H9 (cell line): Measurements from ENCODE around the gene PAM. TPM values are rescaled to one million over a fixed set of nuclear protein-coding genes. Genes with fewer than 3 reads are reported as not detected.
"Not testable (repeated sequence)": the region's sequence is repeated elsewhere in the genome, so short reads cannot be mapped to it uniquely, and the experiment has no call there.

ENCODE experiments used
- DNase-seq: peaks from one replicate; pipeline ENCODE4 v3.0.0-alpha.2; 2017
- H2AFZ ChIP-seq: one replicate; pipeline ENCODE4 v1.6.1; 2013; ENCODE audit warnings: mild to moderate bottlenecking, low read length, control low read depth, moderate library complexity
- H2AK5ac ChIP-seq: 2 replicates; pipeline ENCODE4 v1.6.1; 2013; ENCODE audit warnings: low read length, control low read depth, mixed read lengths; ENCODE audit not compliant: insufficient read length
- H2BK120ac ChIP-seq: one replicate; pipeline ENCODE4 v1.6.1; 2013; ENCODE audit warnings: low read depth, mild to moderate bottlenecking, low read length, control low read depth, inconsistent platforms; ENCODE audit not compliant: poor library complexity, severe bottlenecking
- H2BK12ac ChIP-seq: 2 replicates; pipeline ENCODE4 v1.6.1; 2013; ENCODE audit warnings: low read length, control low read depth, mixed read lengths, low read depth; ENCODE audit not compliant: insufficient read length
- H2BK15ac ChIP-seq: 2 replicates; pipeline ENCODE4 v1.6.1; 2013; ENCODE audit warnings: low read depth, low read length, control low read depth
- H2BK20ac ChIP-seq: one replicate; pipeline ENCODE4 v1.6.1; 2013; ENCODE audit warnings: low read depth, mild to moderate bottlenecking, low read length, control low read depth, inconsistent platforms; ENCODE audit not compliant: poor library complexity, severe bottlenecking
- H2BK5ac ChIP-seq: 2 replicates; pipeline ENCODE4 v1.6.1; 2013; ENCODE audit warnings: low read length, control low read depth, mixed read lengths; ENCODE audit not compliant: insufficient read length
- H3K14ac ChIP-seq: 2 replicates; pipeline ENCODE4 v1.6.1; 2013; ENCODE audit warnings: low read length, control low read depth; ENCODE audit not compliant: insufficient read depth
- H3K18ac ChIP-seq: 2 replicates; pipeline ENCODE4 v1.6.1; 2013; ENCODE audit warnings: low read depth, mild to moderate bottlenecking, mixed read lengths, low read length, control low read depth; ENCODE audit not compliant: insufficient read length
- H3K23ac ChIP-seq: 2 replicates; pipeline ENCODE4 v1.6.1; 2013; ENCODE audit warnings: low read length, control low read depth, mixed read lengths, low read depth; ENCODE audit not compliant: insufficient read length
- H3K23me2 ChIP-seq: 2 replicates; pipeline ENCODE4 v1.6.1; 2013; ENCODE audit warnings: low read depth, mild to moderate bottlenecking, mixed read lengths, low read length, control low read depth; ENCODE audit not compliant: insufficient read length, poor library complexity, severe bottlenecking
- H3K27ac ChIP-seq: 2 replicates; pipeline ENCODE4 v1.5.1; 2013; ENCODE audit warnings: low read length, control low read depth, mixed read lengths, low read depth; ENCODE audit not compliant: insufficient read length
- H3K27me3 ChIP-seq: 2 replicates; pipeline ENCODE4 v1.6.1; 2013; ENCODE audit warnings: low read length, control low read depth, inconsistent platforms; ENCODE audit not compliant: insufficient read depth
- H3K4ac ChIP-seq: 2 replicates; pipeline ENCODE4 v1.6.1; 2013; ENCODE audit warnings: low read depth, mild to moderate bottlenecking, control low read depth, inconsistent platforms, low read length, moderate library complexity
- H3K4me1 ChIP-seq: 2 replicates; pipeline ENCODE4 v1.6.1; 2013; ENCODE audit warnings: low read length, control low read depth, inconsistent platforms; ENCODE audit not compliant: insufficient read depth
- H3K4me2 ChIP-seq: 2 replicates; pipeline ENCODE4 v1.6.1; 2013; ENCODE audit warnings: low read length, control low read depth, mixed read lengths; ENCODE audit not compliant: insufficient read length, insufficient read depth
- H3K56ac ChIP-seq: 2 replicates; pipeline ENCODE4 v1.6.1; 2013; ENCODE audit warnings: low read depth, mild to moderate bottlenecking, mixed read lengths, low read length, control low read depth; ENCODE audit not compliant: insufficient read length
- H3K79me1 ChIP-seq: 2 replicates; pipeline ENCODE4 v1.6.1; 2013; ENCODE audit warnings: low read depth, mild to moderate bottlenecking, moderate library complexity, low read length, control low read depth, inconsistent platforms; ENCODE audit not compliant: insufficient read depth, poor library complexity, severe bottlenecking
- H3K79me2 ChIP-seq: 2 replicates; pipeline ENCODE4 v1.6.1; 2013; ENCODE audit warnings: low read length, control low read depth, inconsistent platforms; ENCODE audit not compliant: insufficient read depth
- H3K9ac ChIP-seq: 2 replicates; pipeline ENCODE4 v1.6.1; 2013; ENCODE audit warnings: low read length, control low read depth, mixed read lengths; ENCODE audit not compliant: insufficient read length; ENCODE audit errors: extremely low read depth
- H3K9me3 ChIP-seq: one replicate; pipeline ENCODE4 v1.6.1; 2013; ENCODE audit warnings: low read depth, low read length, inconsistent platforms; ENCODE audit not compliant: control insufficient read depth
- H3T11ph ChIP-seq: one replicate; pipeline ENCODE4 v1.6.1; 2013; ENCODE audit warnings: mild to moderate bottlenecking, low read length, control low read depth, inconsistent platforms
- H4K20me1 ChIP-seq: one replicate; pipeline ENCODE4 v1.6.1; 2013; ENCODE audit not compliant: control insufficient read depth, insufficient read length, insufficient read depth
- H4K5ac ChIP-seq: 2 replicates; pipeline ENCODE4 v1.6.1; 2013; ENCODE audit warnings: low read depth, mild to moderate bottlenecking, mixed read lengths, low read length, control low read depth; ENCODE audit not compliant: insufficient read length
- H4K8ac ChIP-seq: replicated peaks from 2 replicates; pipeline ENCODE4 v1.6.1; 2013; ENCODE audit warnings: low read length, control low read depth, mixed read lengths, low read depth; ENCODE audit not compliant: insufficient read length
- H4K91ac ChIP-seq: 2 replicates; pipeline ENCODE4 v1.6.1; 2013; ENCODE audit warnings: low read depth, mild to moderate bottlenecking, moderate library complexity, mixed read lengths, low read length, control low read depth; ENCODE audit not compliant: insufficient read length
- H3K27ac Mint-ChIP-seq, 3 experiments: 2 replicates in 2 of 3; 3 replicates in 1 of 3; pipeline ENCODE4 v1.8.0; 2020 to 2021; ENCODE audit warnings: mixed read lengths in 3 of 3, mild to moderate bottlenecking in 1 of 3, moderate library complexity in 1 of 3
- H3K27me3 Mint-ChIP-seq: 2 replicates; pipeline ENCODE4 v1.8.0; 2021; ENCODE audit warnings: low read depth, mild to moderate bottlenecking, moderate library complexity, mixed read lengths
- H3K36me3 Mint-ChIP-seq, 3 experiments: 2 replicates in 2 of 3; 3 replicates in 1 of 3; pipeline ENCODE4 v1.8.0; 2020 to 2021; ENCODE audit warnings: low read depth in 3 of 3, mixed read lengths in 3 of 3; ENCODE audit not compliant: insufficient read depth in 1 of 3
- H3K4me1 Mint-ChIP-seq, 2 experiments: 2 replicates each; pipeline ENCODE4 v1.8.0; 2020; ENCODE audit warnings: mixed read lengths in 2 of 2
- H3K4me3 Mint-ChIP-seq, 2 experiments: 2 replicates in 1 of 2; 3 replicates in 1 of 2; pipeline ENCODE4 v1.8.0; 2020 to 2021; ENCODE audit warnings: mild to moderate bottlenecking in 2 of 2, mixed read lengths in 2 of 2, moderate library complexity in 1 of 2
- H3K9me3 Mint-ChIP-seq, 2 experiments: 2 replicates in 1 of 2; 3 replicates in 1 of 2; pipeline ENCODE4 v1.8.0; 2020; ENCODE audit warnings: mild to moderate bottlenecking in 2 of 2, mixed read lengths in 2 of 2, moderate library complexity in 1 of 2
- CTCF ChIP-seq: fragments of 200-600 bp; sonication (generic); conservative IDR thresholded peaks from 3 replicates; pipeline ENCODE4 v1.8.0; 2021; ENCODE audit warnings: antibody characterized with exemption, mild to moderate bottlenecking
- WGBS: extraction: QIAGEN DNeasy Blood & Tissue Kit; methylation state at CpG from one replicate; pipeline ENCODE4 v1.1.7; 2013; ENCODE audit warnings: missing lambda C conversion rate, low lambda C conversion rate, mixed read lengths; ENCODE audit not compliant: insufficient read length; ENCODE audit errors: extremely low coverage; 5-methylcytosine and 5-hydroxymethylcytosine counted together
- total RNA-seq: library from RNA; stranded (reverse); gene quantifications from 2 replicates; pipeline ENCODE4 v1.2.1, GENCODE V29; 2021

The PAM gene
- total RNA-seq, 1 experiment from 2014 or later, result 31.5 TPM

DNA sequence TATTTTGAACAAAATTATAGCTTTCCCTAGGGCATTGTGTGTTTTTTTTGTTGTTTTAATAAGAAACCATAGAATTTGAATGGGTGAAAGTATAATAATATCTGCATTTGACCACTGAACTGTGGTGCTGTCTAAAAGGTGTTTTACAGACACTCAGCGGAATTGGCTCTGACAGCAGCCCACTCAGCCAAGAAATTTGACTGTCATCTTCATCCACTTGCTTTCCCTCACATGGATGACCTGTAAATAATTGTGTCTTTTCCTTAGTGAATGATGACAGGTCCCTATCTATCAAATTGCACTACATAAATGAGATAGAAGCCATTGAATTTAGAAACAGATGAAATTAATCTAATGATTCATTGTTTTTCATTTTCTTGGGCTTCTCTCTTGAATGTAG is 150.0 kb downstream of the PAM start:
- Histone ChIP-seq H2BK12ac (no peak overlapping the region), H4K20me1 (no peaks in the 10 kb centered on the region), H4K91ac (no peak overlapping the region), H3K27ac (no peak overlapping the region), H2BK15ac (no peak overlapping the region), H3K4me1 (no peaks in the 10 kb centered on the region), H3K9me3 (no peaks in the 10 kb centered on the region), H2AK5ac (no peak overlapping the region), H3K4me2 (no peak overlapping the region), H3K14ac (no peak overlapping the region), H3K18ac (no peak overlapping the region), H2AFZ (no peak overlapping the region), H3K79me2 (no peaks in the 10 kb centered on the region), H3K23ac (no peak overlapping the region), H4K8ac (no peak overlapping the region), H2BK5ac (no peak overlapping the region), H2BK120ac (no peak overlapping the region), H3K23me2 (no peaks in the 10 kb centered on the region), H4K5ac (no peak overlapping the region), H3K9ac (no peak overlapping the region), H3K27me3 (no peaks in the 10 kb centered on the region), H3K79me1 (no peaks in the 10 kb centered on the region), H2BK20ac (no peak overlapping the region), H3T11ph (no peak overlapping the region), H3K4ac (no peak overlapping the region), H3K56ac (no peak overlapping the region)
- H3K9me3 Mint-ChIP-seq, result peaks cover 2 to 7% of the 10 kb centered on the region in 2 experiments; a peak in 1 of 5 replicates
- no peak overlapping the region for H3K4me3 Mint-ChIP-seq
- DNase-seq, result no peak
- WGBS, result no CpG with 5 or more reads among the region's 1 CpG
- no peak overlapping the region for H3K27ac Mint-ChIP-seq
- H3K4me1 Mint-ChIP-seq, result no peaks in the 10 kb centered on the region
- H3K27me3 Mint-ChIP-seq, result no peaks in the 10 kb centered on the region
- no peak for TF ChIP-seq CTCF
- H3K36me3 Mint-ChIP-seq, result peaks cover 0 to 10% (median 0%) of the 10 kb centered on the region in 3 experiments; a peak in 1 of 7 replicates

DNA sequence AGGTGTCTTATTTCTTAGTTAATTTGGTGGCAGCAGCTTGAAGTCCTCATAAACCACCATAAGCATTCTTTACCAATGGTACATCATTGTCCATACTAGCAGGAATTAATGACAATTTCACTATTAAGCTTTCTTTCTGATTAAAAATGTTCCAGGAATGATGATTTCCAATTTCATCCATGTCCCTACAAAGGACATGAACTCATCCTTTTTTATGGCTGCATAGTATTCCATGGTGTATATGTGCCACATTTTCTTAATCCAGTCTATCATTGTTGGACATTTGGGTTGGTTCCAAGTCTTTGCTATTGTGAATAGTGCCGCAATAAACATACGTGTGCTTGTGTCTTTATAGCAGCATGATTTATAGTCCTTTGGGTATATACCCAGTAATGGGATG is 152.0 kb downstream of the PAM start:
- not testable (repeated sequence) for H3K36me3 Mint-ChIP-seq, H4K20me1 ChIP-seq, DNase-seq, H4K91ac ChIP-seq, H3K9me3 ChIP-seq, H3K4me1 ChIP-seq, H4K5ac ChIP-seq, H2AK5ac ChIP-seq, H3K79me1 ChIP-seq, H3K23me2 ChIP-seq, H3K27ac ChIP-seq, H3K27ac Mint-ChIP-seq, H3K4ac ChIP-seq, H3K4me3 Mint-ChIP-seq, H3K79me2 ChIP-seq, H2BK12ac ChIP-seq, H3K27me3 ChIP-seq, H2AFZ ChIP-seq, H3K27me3 Mint-ChIP-seq, H2BK120ac ChIP-seq, H3K18ac ChIP-seq, H2BK20ac ChIP-seq, H3T11ph ChIP-seq, H2BK5ac ChIP-seq, H3K9ac ChIP-seq, H3K4me2 ChIP-seq, H4K8ac ChIP-seq, H2BK15ac ChIP-seq, H3K9me3 Mint-ChIP-seq, H3K56ac ChIP-seq, H3K14ac ChIP-seq, H3K4me1 Mint-ChIP-seq, H3K23ac ChIP-seq
- no CpG with 5 or more reads among the region's 2 CpGs for WGBS
